Endodermal cell (in vitro differentiated cells): ENCODE data around the gene C16orf74. TPM values are rescaled to one million over a fixed set of nuclear protein-coding genes. Genes with fewer than 3 reads are reported as not detected.

Source experiments
- DNase-seq: peaks from one replicate; pipeline ENCODE4 v3.0.0-alpha.2; 2017
- H3K27ac ChIP-seq: 2 replicates; pipeline ENCODE4 v1.5.1; 2013; ENCODE audit warnings: mild to moderate bottlenecking, low read depth, low read length, moderate library complexity
- H3K27me3 ChIP-seq: 2 replicates; pipeline ENCODE4 v1.6.1; 2013; ENCODE audit warnings: mild to moderate bottlenecking, low read length, moderate library complexity; ENCODE audit not compliant: insufficient read depth, control insufficient read depth, poor library complexity, severe bottlenecking
- H3K36me3 ChIP-seq: 2 replicates; pipeline ENCODE4 v1.7.0; 2013; ENCODE audit warnings: mild to moderate bottlenecking, low read length, moderate library complexity; ENCODE audit not compliant: control insufficient read depth, insufficient read depth
- H3K4me1 ChIP-seq: one replicate; pipeline ENCODE4 v1.7.0; 2013; ENCODE audit warnings: low read length; ENCODE audit not compliant: control insufficient read depth, insufficient read depth
- H3K4me3 ChIP-seq: 2 replicates; pipeline ENCODE4 v1.5.1; 2013; ENCODE audit warnings: mild to moderate bottlenecking, low read length, moderate library complexity
- H3K9ac ChIP-seq: 2 replicates; pipeline ENCODE4 v1.6.1; 2013; ENCODE audit warnings: mild to moderate bottlenecking, low read length, moderate library complexity; ENCODE audit not compliant: poor library complexity, severe bottlenecking; ENCODE audit errors: extremely low read depth
- H3K9me3 ChIP-seq: 2 replicates; pipeline ENCODE4 v1.6.1; 2013; ENCODE audit warnings: mild to moderate bottlenecking, low read length, moderate library complexity; ENCODE audit not compliant: control insufficient read depth
- H3K27ac Mint-ChIP-seq: 2 replicates; pipeline ENCODE4 v1.8.0; 2020; ENCODE audit warnings: mixed read lengths
- H3K27me3 Mint-ChIP-seq: 2 replicates; pipeline ENCODE4 v1.8.0; 2021; ENCODE audit warnings: mild to moderate bottlenecking, mixed read lengths; ENCODE audit not compliant: insufficient read depth
- H3K36me3 Mint-ChIP-seq: 2 replicates; pipeline ENCODE4 v1.8.0; 2020; ENCODE audit warnings: low read depth, mixed read lengths
- H3K4me1 Mint-ChIP-seq: 2 replicates; pipeline ENCODE4 v1.8.0; 2020; ENCODE audit warnings: mixed read lengths
- H3K4me3 Mint-ChIP-seq: 2 replicates; pipeline ENCODE4 v1.8.0; 2020; ENCODE audit warnings: mild to moderate bottlenecking, moderate library complexity, mixed read lengths
- H3K9me3 Mint-ChIP-seq: 2 replicates; pipeline ENCODE4 v1.8.0; 2020; ENCODE audit warnings: mild to moderate bottlenecking, mixed read lengths
- WGBS, 2 experiments: methylation state at CpG; one replicate each; pipeline versions ENCODE4 v1.1.5 to v1.1.7; 2013; ENCODE audit warnings: missing lambda C conversion rate in 2 of 2, mixed read lengths in 1 of 2; ENCODE audit not compliant: insufficient coverage in 1 of 2, insufficient read length in 1 of 2; 5-methylcytosine and 5-hydroxymethylcytosine counted together
- total RNA-seq, 2 donors: library from RNA; stranded (reverse); fragmentation: NEBNext Ultra II Directional in 1 of 2; extraction: Animal tissue kit (Norgen Biotek cat#: 25700) in 1 of 2; gene quantifications; 2 replicates in 1 of 2; 3 replicates in 1 of 2; pipeline ENCODE4 v1.2.1, GENCODE V29; 2021
- TF ChIP-seq, protein P1 (sequence below): fragments of 200-600 bp; sonication (generic); conservative IDR thresholded peaks from 2 replicates; pipeline ENCODE4 v1.5.0; 2021; ENCODE audit warnings: antibody characterized with exemption, mild to moderate bottlenecking

C16orf74 gene
- total RNA-seq, 2 donors from 2014 or later, result 3.6 to 7.4 TPM

DNA sequence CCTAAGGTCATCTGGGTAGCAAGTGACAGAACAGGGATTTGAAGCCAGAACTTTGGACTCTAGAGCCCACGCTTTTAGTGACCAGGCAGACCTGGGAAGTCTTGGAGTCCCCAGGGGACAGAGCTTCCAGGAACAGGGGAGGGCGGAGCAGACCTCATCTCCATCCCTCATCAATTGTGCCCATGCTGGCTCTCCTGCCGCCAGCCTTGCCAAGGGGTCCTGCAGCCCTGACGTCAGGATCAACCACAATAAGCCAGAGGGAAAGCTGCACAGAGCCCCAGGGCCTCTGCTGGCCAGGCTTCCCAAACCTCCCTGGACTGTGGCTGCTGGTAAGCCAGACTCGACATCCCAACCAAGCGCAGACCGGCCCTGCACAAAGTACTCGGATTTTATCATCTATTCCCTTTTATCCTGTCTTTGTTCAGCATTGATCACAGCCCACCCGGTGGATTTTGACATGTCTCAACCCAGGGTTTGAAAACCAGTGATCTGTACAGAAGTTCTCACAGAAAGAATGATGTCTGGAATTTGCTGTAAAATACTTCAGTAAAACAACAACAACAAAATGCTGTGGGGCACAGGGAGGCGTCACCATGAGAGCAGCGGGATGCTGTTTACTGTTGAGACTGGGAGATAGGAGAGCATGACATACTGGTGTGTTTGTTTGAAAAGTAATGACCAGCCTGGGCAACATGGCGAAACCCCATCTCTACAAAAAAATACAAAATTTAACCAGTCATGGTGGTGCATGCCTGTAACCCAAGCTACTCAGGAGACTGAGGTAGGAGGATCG, 11.8 kb downstream of the C16orf74 start:
- H3K4me3 ChIP-seq, result no peak overlapping the region
- no peak for DNase-seq
- Mint-ChIP-seq H3K27ac (no peak overlapping the region), H3K9me3 (no peaks in the 10 kb centered on the region), H3K4me3 (no peak overlapping the region), H3K4me1 (no peaks in the 10 kb centered on the region), H3K27me3 (no peaks in the 10 kb centered on the region), H3K36me3 (peaks cover 4% of the 10 kb centered on the region)
- H3K9me3 ChIP-seq, result no peaks in the 10 kb centered on the region
- H3K36me3 ChIP-seq, result no peaks in the 10 kb centered on the region
- H3K27ac ChIP-seq, result no peak overlapping the region
- H3K27me3 ChIP-seq, result no peaks in the 10 kb centered on the region
- TF ChIP-seq, protein P1, sequence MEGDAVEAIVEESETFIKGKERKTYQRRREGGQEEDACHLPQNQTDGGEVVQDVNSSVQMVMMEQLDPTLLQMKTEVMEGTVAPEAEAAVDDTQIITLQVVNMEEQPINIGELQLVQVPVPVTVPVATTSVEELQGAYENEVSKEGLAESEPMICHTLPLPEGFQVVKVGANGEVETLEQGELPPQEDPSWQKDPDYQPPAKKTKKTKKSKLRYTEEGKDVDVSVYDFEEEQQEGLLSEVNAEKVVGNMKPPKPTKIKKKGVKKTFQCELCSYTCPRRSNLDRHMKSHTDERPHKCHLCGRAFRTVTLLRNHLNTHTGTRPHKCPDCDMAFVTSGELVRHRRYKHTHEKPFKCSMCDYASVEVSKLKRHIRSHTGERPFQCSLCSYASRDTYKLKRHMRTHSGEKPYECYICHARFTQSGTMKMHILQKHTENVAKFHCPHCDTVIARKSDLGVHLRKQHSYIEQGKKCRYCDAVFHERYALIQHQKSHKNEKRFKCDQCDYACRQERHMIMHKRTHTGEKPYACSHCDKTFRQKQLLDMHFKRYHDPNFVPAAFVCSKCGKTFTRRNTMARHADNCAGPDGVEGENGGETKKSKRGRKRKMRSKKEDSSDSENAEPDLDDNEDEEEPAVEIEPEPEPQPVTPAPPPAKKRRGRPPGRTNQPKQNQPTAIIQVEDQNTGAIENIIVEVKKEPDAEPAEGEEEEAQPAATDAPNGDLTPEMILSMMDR, result no peak
- H3K4me1 ChIP-seq, result no peaks in the 10 kb centered on the region
- H3K9ac ChIP-seq, result no peak overlapping the region
- WGBS, 2 experiments, result 84 to 92% methylated on average over 8 to 13 of the region's 13 CpGs

- Mint-ChIP-seq H3K4me1 (no peaks in the 10 kb centered on the region), H3K27me3 (no peaks in the 10 kb centered on the region), H3K9me3 (no peaks in the 10 kb centered on the region), H3K4me3 (no peak overlapping the region), H3K36me3 (peaks cover 2% of the 10 kb centered on the region), H3K27ac (no peak overlapping the region)
- 89 to 92% methylated on average over 8 to 9 of the region's 9 CpGs for whole genome bisulfite sequencing, 2 experiments
- H3K4me1 ChIP-seq, result no peaks in the 10 kb centered on the region
- no peak overlapping the region for H3K4me3 ChIP-seq
- no peak for DNase-seq
- H3K9ac ChIP-seq, result no peak overlapping the region
- TF ChIP-seq, protein P1, result no peak
- no peak overlapping the region for H3K27ac ChIP-seq
- H3K36me3 ChIP-seq, result no peaks in the 10 kb centered on the region
- no peaks in the 10 kb centered on the region for H3K27me3 ChIP-seq
- H3K9me3 ChIP-seq, result no peaks in the 10 kb centered on the region
These were observed 14.0 kb downstream of the C16orf74 start for GRCh38 chr16:85736921-85737320.

DNA sequence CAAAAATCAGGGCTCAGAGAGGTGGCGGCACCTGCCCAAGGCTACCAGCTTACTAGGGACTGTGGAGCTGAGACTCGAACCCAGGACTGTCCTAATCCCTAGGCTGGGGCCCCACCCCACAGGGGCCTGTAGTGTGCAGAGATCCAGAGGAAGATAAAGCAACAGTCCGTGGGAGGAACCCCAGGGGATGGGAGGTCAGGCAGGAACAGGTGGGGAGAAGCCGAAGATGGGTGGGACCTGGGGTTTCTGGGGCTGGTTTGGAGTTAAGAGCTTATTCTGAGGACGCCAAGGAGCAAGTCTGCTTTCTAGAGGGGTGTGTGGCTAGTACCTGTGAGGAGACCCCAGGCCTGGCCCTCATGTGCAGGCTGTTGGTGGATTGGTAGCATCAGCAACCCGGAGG, 14.9 kb downstream of the C16orf74 start:
- no peak overlapping the region for H3K4me3 Mint-ChIP-seq
- WGBS, 2 experiments, result 67 to 79% methylated on average over 3 to 6 of the region's 6 CpGs
- H3K9ac ChIP-seq, result no peak overlapping the region

More for the DNA sequence above, 14.9 kb downstream of the C16orf74 start:
- Histone ChIP-seq H3K36me3 (no peaks in the 10 kb centered on the region), H3K27ac (no peak overlapping the region), H3K27me3 (no peaks in the 10 kb centered on the region), H3K9me3 (no peaks in the 10 kb centered on the region), H3K4me3 (no peak overlapping the region), H3K4me1 (no peaks in the 10 kb centered on the region)
- H3K27ac Mint-ChIP-seq, result no peak overlapping the region
- no peak for DNase-seq
- no peaks in the 10 kb centered on the region for H3K9me3 Mint-ChIP-seq
- H3K36me3 Mint-ChIP-seq, result peaks cover 2% of the 10 kb centered on the region
- H3K4me1 Mint-ChIP-seq, result no peaks in the 10 kb centered on the region
- no peaks in the 10 kb centered on the region for H3K27me3 Mint-ChIP-seq
- TF ChIP-seq, protein P1, result no peak
